ENCODE data around the gene C11orf98. TPM values are rescaled to one million over a fixed set of nuclear protein-coding genes. Genes with fewer than 3 reads are reported as not detected.
A peak's percentile ranks its signal among the peaks of the same experiment; 100 is the strongest.

Gene C11orf98
- polyA plus RNA-seq, 1 donor (not counting 4 experiments of a cell fraction or from before 2014, with no cell fraction given) = 81.5 TPM

GRCh38 chr11:62707277-62707861 lies 42.4 kb upstream of the C11orf98 start, which contains the start of the genes BSCL2 and GNG3:
Gene BSCL2 (minus strand): TSS chr11:62707424. CDS start chr11:62707195, 229 bp downstream.
Gene GNG3 (plus strand): TSS chr11:62707676. CDS start chr11:62708296, 620 bp downstream.
- peaks cover 36% of the 10 kb centered on the region for H3K4me1 ChIP-seq (ENCODE audit: control insufficient read depth, extremely low read depth, insufficient read depth, low read length)
- no peak for TF ChIP-seq CTCF (optimal IDR thresholded peaks at IDR 0.05 in 1 of 3, IDR thresholded peaks at IDR 0.05 in 1 of 3, conservative IDR thresholded peaks at IDR 0.05 in 1 of 3; ENCODE audit: extremely low read depth in 1 of 3, insufficient read depth in 2 of 3, low read length in 3 of 3)
- TF ChIP-seq EZH2 (IDR thresholded peaks at IDR 0.05; ENCODE audit: low read length) = no peak
- dilution Hi-C loops (cut with MboI; ENCODE audit: extremely low pct_ligation_motif_present, low sequenced_read_pairs) = no loop called here
- no peaks in the 10 kb centered on the region for H4K20me1 ChIP-seq (ENCODE audit: control insufficient read depth, extremely low read depth, insufficient read depth, low read length)
- H3K9me3 ChIP-seq (ENCODE audit: control insufficient read depth, low read depth, low read length) = no peaks in the 10 kb centered on the region
- no peak for DNase-seq (ENCODE audit: low read depth, low spot score)
- H3K27ac ChIP-seq (ENCODE audit: control insufficient read depth, insufficient read depth, low read length) = peak within 1 kb of the TSS; percentile 93
- FAIRE-seq = no peak
- peak within 1 kb of the TSS; percentile 77 for H2AFZ ChIP-seq (ENCODE audit: control insufficient read depth, low read length)
- H3K4me2 ChIP-seq (ENCODE audit: control insufficient read depth, extremely low read depth, insufficient read depth, low read depth, low read length) = peak within 1 kb of the TSS; percentile 99
- H3K27me3 ChIP-seq (ENCODE audit: control insufficient read depth, extremely low read depth, insufficient read depth, low read length) = no peaks in the 10 kb centered on the region
- peak within 1 kb of the TSS; percentile 31 to 59 (median 53) for H3K4me3 ChIP-seq (ENCODE audit: control insufficient read depth in 2 of 3, extremely low read depth in 1 of 3, insufficient read depth in 2 of 3, low read depth in 1 of 3, low read length in 3 of 3)
- H3K79me2 ChIP-seq (ENCODE audit: control insufficient read depth, insufficient read depth, low read length) = no peaks in the 10 kb centered on the region
- peak within 1 kb of the TSS; percentile 88 for H3K9ac ChIP-seq (ENCODE audit: control insufficient read depth, extremely low read depth, insufficient read depth, low read length)
- no peaks in the 10 kb centered on the region for H3K9me1 ChIP-seq (ENCODE audit: control insufficient read depth, extremely low read depth, insufficient read depth, low read length)
- peaks cover 4 to 13% of the 10 kb centered on the region in 2 experiments for H3K36me3 ChIP-seq (ENCODE audit: control insufficient read depth in 2 of 2, extremely low read depth in 1 of 2, insufficient read depth in 2 of 2, low read length in 2 of 2)

GRCh38 chr11:62706850-62707247 lies 41.8 kb upstream of the C11orf98 start:
- TF ChIP-seq EZH2 (IDR thresholded peaks at IDR 0.05; ENCODE audit: low read length) = no peak
- TF ChIP-seq CTCF (optimal IDR thresholded peaks at IDR 0.05 in 1 of 3, IDR thresholded peaks at IDR 0.05 in 1 of 3, conservative IDR thresholded peaks at IDR 0.05 in 1 of 3; ENCODE audit: extremely low read depth in 1 of 3, insufficient read depth in 2 of 3, low read length in 3 of 3) = no peak
- Histone ChIP-seq H3K27ac (ENCODE audit: control insufficient read depth, insufficient read depth, low read length) (no peak overlapping the region), H3K36me3 (ENCODE audit: control insufficient read depth in 2 of 2, extremely low read depth in 1 of 2, insufficient read depth in 2 of 2, low read length in 2 of 2) (peaks cover 2 to 13% of the 10 kb centered on the region in 2 experiments)

More at GRCh38 chr11:62706850-62707247, 41.8 kb upstream of the C11orf98 start:
- Histone ChIP-seq H2AFZ (ENCODE audit: control insufficient read depth, low read length) (no peak overlapping the region), H3K4me2 (ENCODE audit: control insufficient read depth, extremely low read depth, insufficient read depth, low read depth, low read length) (peak overlapping the region; percentile 72), H3K9me3 (ENCODE audit: control insufficient read depth, low read depth, low read length) (no peaks in the 10 kb centered on the region), H3K79me2 (ENCODE audit: control insufficient read depth, insufficient read depth, low read length) (no peaks in the 10 kb centered on the region), H3K27me3 (ENCODE audit: control insufficient read depth, extremely low read depth, insufficient read depth, low read length) (no peaks in the 10 kb centered on the region), H3K4me3 (ENCODE audit: control insufficient read depth in 2 of 3, extremely low read depth in 1 of 3, insufficient read depth in 2 of 3, low read depth in 1 of 3, low read length in 3 of 3) (no peak overlapping the region), H3K9me1 (ENCODE audit: control insufficient read depth, extremely low read depth, insufficient read depth, low read length) (no peaks in the 10 kb centered on the region), H4K20me1 (ENCODE audit: control insufficient read depth, extremely low read depth, insufficient read depth, low read length) (no peaks in the 10 kb centered on the region), H3K9ac (ENCODE audit: control insufficient read depth, extremely low read depth, insufficient read depth, low read length) (peak overlapping the region; percentile 52), H3K4me1 (ENCODE audit: control insufficient read depth, extremely low read depth, insufficient read depth, low read length) (peaks cover 36% of the 10 kb centered on the region)
- DNase-seq (ENCODE audit: low read depth, low spot score) (no peak), FAIRE-seq (no peak)
- dilution Hi-C loops (cut with MboI; ENCODE audit: extremely low pct_ligation_motif_present, low sequenced_read_pairs) = no loop called here

Measured in keratinocyte (primary cell).